ENCODE data around the gene RAB1B. TPM values are rescaled to one million over a fixed set of nuclear protein-coding genes. Genes with fewer than 3 reads are reported as not detected.

The RAB1B gene
- total RNA-seq, 1 experiment from 2014 or later, result 148 TPM

DNA sequence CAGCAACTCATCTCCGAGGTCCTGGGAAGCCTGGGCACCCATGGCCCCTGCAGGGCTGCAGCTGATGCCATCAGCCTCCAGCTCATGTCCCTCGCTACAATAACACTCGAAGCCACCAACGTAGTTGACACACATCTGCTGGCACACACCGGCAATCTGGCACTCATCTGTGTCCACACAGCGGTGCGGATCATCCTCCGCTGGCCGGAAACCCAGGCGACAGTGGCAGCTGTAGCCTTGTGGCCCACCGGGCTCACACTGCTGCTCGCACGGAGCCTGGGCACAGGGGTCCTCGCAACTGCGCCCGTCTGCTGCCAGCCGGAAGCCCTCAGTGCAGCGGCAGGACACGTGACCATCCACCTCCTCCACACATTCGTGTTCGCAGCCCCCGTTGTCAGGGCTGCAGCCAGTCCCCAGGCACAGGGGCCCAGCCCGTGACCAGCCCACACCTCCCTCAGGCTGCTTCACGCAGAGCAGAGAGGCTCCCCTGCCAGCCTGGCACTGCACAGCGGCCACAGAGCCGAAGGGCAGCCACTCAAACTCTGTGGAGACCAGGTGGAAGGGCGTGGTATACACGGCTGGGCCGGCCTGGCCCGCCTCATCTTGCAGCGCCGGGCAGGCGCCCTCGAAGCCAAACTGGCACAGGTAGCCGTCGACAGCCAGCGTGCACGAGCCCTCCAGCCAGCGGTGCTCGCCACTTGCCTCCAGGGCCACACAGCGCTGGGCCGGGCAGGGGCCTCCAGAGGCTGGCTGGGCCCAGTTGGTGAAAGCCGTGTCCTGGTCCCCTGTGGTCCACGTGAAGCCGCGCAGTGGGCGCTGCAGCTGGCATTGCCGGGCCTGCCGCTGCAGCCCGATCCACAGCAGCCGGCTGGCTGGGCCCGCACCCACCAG is 47.7 kb downstream of the RAB1B start:
- Histone ChIP-seq H3K4me2 (ENCODE audit: low read length) (no peak overlapping the region), H3K4me1 (ENCODE audit: control insufficient read depth in 1 of 2, insufficient read depth in 2 of 2, low read length in 2 of 2) (peaks cover 14 to 26% of the 10 kb centered on the region in 2 experiments), H3K9ac (ENCODE audit: low read length) (no peak overlapping the region), H3K36me3 (ENCODE audit: control insufficient read depth in 1 of 2, insufficient read depth in 2 of 2, low read length in 2 of 2) (no peaks in the 10 kb centered on the region), H3K9me2 (ENCODE audit: insufficient read depth) (no peaks in the 10 kb centered on the region), H3K4me3 (replicated peaks in 1 of 2; ENCODE audit: low read depth in 1 of 2, low read length in 2 of 2) (no peak overlapping the region), H4K20me1 (ENCODE audit: insufficient read depth) (no peaks in the 10 kb centered on the region), H3K9me3 (ENCODE audit: control insufficient read depth in 1 of 2, insufficient read depth in 1 of 2, low read depth in 1 of 2, low read length in 2 of 2) (no peaks in the 10 kb centered on the region), H2AFZ (ENCODE audit: low read depth, low read length, poor library complexity, severe bottlenecking) (no peak overlapping the region), H3K27me3 (ENCODE audit: insufficient read depth, low read length) (no peaks in the 10 kb centered on the region), H3K27ac (ENCODE audit: low read depth, low read length) (no peak overlapping the region), H3K79me2 (ENCODE audit: insufficient read depth, low read length) (no peaks in the 10 kb centered on the region)
- ATAC-seq (no peak), DNase-seq (ENCODE audit: low read depth, low spot score) (no peak)
- intact Hi-C loops (cut with micrococcal nuclease), result no loop called here
- CTCF ChIA-PET, result interaction anchor here (1.3 kb wide), 1 partner anchor 70 kb away, joined by 3 read pairs; no protein-coding TSS in a partner anchor
- BruUV-seq (replicated peaks), result no TSS peak
- RAD21 ChIA-PET (ENCODE audit: low non-redundant PET in 1 of 2, low total read pairs in 2 of 2, uncharacterized antibody in 2 of 2, unreplicated experiment in 2 of 2), result no interaction called here
- TF ChIP-seq YY1 (IDR thresholded peaks at IDR 0.05; ENCODE audit: extremely low read depth, insufficient replicate concordance, low read depth, low read length) (no peak), EZH2phosphoT487 (IDR thresholded peaks at IDR 0.05; ENCODE audit: borderline replicate concordance) (no peak), JUND (IDR thresholded peaks at IDR 0.05) (no peak), CBX3 (IDR thresholded peaks at IDR 0.05; ENCODE audit: low read depth) (no peak), EGR1 (IDR thresholded peaks at IDR 0.05; ENCODE audit: low read depth) (no peak), POLR2AphosphoS5 (IDR thresholded peaks at IDR 0.05; ENCODE audit: low read depth, low read length) (no peak), RAD21 (IDR thresholded peaks at IDR 0.05; ENCODE audit: low read depth) (no peak), POLR2A (IDR thresholded peaks at IDR 0.05; ENCODE audit: borderline replicate concordance, extremely low read depth, insufficient read depth, insufficient read length) (no peak), FOSL1 (IDR thresholded peaks at IDR 0.05; ENCODE audit: low read depth) (no peak), SRF (IDR thresholded peaks at IDR 0.05; ENCODE audit: low read depth) (no peak), ELF1 (IDR thresholded peaks at IDR 0.05; ENCODE audit: borderline replicate concordance, low read depth) (no peak), SP1 (IDR thresholded peaks at IDR 0.05; ENCODE audit: low read depth) (no peak), SIN3A (IDR thresholded peaks at IDR 0.05; ENCODE audit: low read depth) (no peak), EZH2 (IDR thresholded peaks at IDR 0.05) (no peak), REST (IDR thresholded peaks at IDR 0.05; ENCODE audit: low read depth) (no peak), MAX (IDR thresholded peaks at IDR 0.05) (no peak), CEBPB (IDR thresholded peaks at IDR 0.05; ENCODE audit: low read depth) (no peak)
- TF ChIP-seq, protein P1, sequence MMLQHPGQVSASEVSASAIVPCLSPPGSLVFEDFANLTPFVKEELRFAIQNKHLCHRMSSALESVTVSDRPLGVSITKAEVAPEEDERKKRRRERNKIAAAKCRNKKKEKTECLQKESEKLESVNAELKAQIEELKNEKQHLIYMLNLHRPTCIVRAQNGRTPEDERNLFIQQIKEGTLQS (IDR thresholded peaks at IDR 0.05), result no peak
- POLR2A ChIA-PET, result no interaction called here
